HEK293 (cell line): ENCODE data around the gene PRND.

ENCODE experiments used
- ZBTB6 ChIP-seq: fragments of 450-650 bp; formaldehyde crosslinking; IDR thresholded peaks from 2 replicates; pipeline ENCODE4 v1.5.1; 2017; ENCODE audit warnings: missing biosample characterization, missing genetic modification characterization
- ZNF76 ChIP-seq: fragments of 450-650 bp; formaldehyde crosslinking; IDR thresholded peaks from 2 replicates; pipeline ENCODE4; 2016; ENCODE audit warnings: low read depth, missing biosample characterization, missing genetic modification characterization, borderline replicate concordance
- TF ChIP-seq, protein P1 (sequence below): fragments of 450-650 bp; formaldehyde crosslinking; IDR thresholded peaks from 2 replicates; pipeline ENCODE4 v1.5.1; 2016; ENCODE audit warnings: missing biosample characterization, missing genetic modification characterization

DNA sequence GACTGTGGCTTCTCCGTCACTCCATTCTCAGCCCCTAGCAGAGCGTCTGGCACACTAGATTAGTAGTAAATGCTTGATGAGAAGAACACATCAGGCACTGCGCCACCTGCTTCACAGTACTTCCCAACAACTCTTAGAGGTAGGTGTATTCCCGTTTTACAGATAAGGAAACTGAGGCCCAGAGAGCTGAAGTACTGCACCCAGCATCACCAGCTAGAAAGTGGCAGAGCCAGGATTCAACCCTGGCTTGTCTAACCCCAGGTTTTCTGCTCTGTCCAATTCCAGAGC, 3.5 kb downstream of the PRND start:
- no peak for TF ChIP-seq ZBTB6 (tag by site-specific recombination)
- TF ChIP-seq, protein P1, sequence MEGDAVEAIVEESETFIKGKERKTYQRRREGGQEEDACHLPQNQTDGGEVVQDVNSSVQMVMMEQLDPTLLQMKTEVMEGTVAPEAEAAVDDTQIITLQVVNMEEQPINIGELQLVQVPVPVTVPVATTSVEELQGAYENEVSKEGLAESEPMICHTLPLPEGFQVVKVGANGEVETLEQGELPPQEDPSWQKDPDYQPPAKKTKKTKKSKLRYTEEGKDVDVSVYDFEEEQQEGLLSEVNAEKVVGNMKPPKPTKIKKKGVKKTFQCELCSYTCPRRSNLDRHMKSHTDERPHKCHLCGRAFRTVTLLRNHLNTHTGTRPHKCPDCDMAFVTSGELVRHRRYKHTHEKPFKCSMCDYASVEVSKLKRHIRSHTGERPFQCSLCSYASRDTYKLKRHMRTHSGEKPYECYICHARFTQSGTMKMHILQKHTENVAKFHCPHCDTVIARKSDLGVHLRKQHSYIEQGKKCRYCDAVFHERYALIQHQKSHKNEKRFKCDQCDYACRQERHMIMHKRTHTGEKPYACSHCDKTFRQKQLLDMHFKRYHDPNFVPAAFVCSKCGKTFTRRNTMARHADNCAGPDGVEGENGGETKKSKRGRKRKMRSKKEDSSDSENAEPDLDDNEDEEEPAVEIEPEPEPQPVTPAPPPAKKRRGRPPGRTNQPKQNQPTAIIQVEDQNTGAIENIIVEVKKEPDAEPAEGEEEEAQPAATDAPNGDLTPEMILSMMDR (tag by site-specific recombination) = no peak
- TF ChIP-seq ZNF76 = no peak
